ENCODE measurements around the gene RAPGEF1. TPM values are rescaled to one million over a fixed set of nuclear protein-coding genes. Genes with fewer than 3 reads are reported as not detected.

The RAPGEF1 gene
- total RNA-seq, 2 donors from 2014 or later, result 59.7 to 73.0 TPM

DNA sequence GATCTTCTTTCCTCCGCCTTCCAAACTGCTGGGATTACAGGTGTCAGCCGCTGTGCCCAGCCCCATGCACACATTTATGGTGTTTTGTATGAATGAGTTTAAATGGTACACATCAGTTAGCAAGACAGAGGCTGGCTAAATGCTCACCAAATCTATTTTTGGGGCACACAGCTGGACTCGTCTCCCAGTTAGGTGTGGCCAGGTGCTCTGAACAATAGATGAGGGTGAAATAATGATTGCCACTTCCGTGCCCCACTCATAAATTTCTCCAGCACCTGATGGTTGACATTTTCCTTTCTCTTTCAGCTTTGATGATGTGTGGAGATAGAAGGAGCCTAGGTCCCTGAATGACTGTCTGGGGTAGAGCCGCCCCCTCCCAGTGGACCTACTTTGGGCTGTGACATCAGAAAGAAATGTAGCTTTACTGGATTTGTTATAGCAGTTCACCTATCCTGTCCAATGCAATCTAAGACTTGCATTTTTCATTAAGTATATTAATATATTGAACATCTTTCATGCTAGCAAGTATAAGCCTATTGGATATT, 8.6 kb upstream of the RAPGEF1 start:
- Histone ChIP-seq H3K9me3 (no peaks in the 10 kb centered on the region), H3K27me3 (replicated peaks; ENCODE audit: insufficient read depth) (no peaks in the 10 kb centered on the region), H3K4me1 (ENCODE audit: control insufficient read depth in 1 of 2, low read depth in 2 of 2) (no peaks in the 10 kb centered on the region), H3K27ac (no peak overlapping the region), H3K4me3 (no peak overlapping the region), H3K36me3 (no peaks in the 10 kb centered on the region)
- ATAC-seq (ENCODE audit: insufficient number of reproducible peaks, low FRiP score, low read depth), result no peak
- DNase-seq (ENCODE audit: low spot score), result no peak
- TF ChIP-seq, protein P1, sequence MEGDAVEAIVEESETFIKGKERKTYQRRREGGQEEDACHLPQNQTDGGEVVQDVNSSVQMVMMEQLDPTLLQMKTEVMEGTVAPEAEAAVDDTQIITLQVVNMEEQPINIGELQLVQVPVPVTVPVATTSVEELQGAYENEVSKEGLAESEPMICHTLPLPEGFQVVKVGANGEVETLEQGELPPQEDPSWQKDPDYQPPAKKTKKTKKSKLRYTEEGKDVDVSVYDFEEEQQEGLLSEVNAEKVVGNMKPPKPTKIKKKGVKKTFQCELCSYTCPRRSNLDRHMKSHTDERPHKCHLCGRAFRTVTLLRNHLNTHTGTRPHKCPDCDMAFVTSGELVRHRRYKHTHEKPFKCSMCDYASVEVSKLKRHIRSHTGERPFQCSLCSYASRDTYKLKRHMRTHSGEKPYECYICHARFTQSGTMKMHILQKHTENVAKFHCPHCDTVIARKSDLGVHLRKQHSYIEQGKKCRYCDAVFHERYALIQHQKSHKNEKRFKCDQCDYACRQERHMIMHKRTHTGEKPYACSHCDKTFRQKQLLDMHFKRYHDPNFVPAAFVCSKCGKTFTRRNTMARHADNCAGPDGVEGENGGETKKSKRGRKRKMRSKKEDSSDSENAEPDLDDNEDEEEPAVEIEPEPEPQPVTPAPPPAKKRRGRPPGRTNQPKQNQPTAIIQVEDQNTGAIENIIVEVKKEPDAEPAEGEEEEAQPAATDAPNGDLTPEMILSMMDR (IDR thresholded peaks at IDR 0.05), result no peak

DNA sequence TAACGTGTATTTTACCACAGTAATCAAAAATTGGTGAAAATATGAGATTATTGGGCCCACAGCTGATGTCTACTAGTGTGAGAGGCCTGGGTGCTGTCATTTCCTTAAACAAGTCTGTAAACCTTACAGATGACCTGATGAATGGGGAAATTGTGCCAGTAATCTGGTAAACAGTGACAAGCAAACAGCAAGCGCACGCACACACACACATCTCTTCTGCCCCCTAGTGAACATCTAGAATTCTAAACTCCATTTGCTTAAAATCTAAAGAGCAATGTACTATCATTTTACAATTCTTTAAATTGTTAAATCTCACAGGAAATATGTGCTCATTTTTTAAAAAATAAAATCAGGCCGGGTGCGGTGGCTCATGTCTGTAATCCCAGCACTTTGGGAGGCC, 7.5 kb upstream of the RAPGEF1 start:
- TF ChIP-seq, protein P1 (IDR thresholded peaks at IDR 0.05), result peak; percentile 28
- no peak for DNase-seq (ENCODE audit: low spot score)
- no peak overlapping the region for H3K27ac ChIP-seq
- H3K36me3 ChIP-seq, result no peaks in the 10 kb centered on the region
- H3K4me3 ChIP-seq, result no peak overlapping the region
- H3K27me3 ChIP-seq (replicated peaks; ENCODE audit: insufficient read depth), result no peaks in the 10 kb centered on the region
- H3K4me1 ChIP-seq (ENCODE audit: control insufficient read depth in 1 of 2, low read depth in 2 of 2), result no peaks in the 10 kb centered on the region
- ATAC-seq (ENCODE audit: insufficient number of reproducible peaks, low FRiP score, low read depth), result no peak
- H3K9me3 ChIP-seq, result no peaks in the 10 kb centered on the region

DNA sequence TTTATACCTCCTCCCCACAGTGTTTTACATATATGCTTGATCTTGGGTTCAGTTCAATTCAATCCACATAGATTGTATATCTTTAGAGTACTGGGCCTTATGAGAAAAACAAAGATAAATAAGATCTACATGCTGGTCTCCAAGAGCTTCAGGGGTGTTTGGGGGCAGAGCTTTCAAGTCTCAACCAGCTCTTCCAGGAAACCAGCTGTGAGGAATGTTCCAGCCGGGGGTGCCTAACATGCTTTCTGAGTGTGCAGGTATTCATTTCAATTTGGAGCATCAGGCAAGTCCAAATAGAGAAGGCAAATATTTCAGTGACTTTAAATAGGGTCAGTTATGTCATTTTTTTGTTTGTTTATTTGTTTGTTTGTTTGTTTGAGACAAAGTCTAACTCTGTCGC, 5.7 kb upstream of the RAPGEF1 start:
- DNase-seq (ENCODE audit: low spot score) (no peak), ATAC-seq (ENCODE audit: insufficient number of reproducible peaks, low FRiP score, low read depth) (no peak)
- no peaks in the 10 kb centered on the region for H3K9me3 ChIP-seq
- H3K4me1 ChIP-seq (ENCODE audit: control insufficient read depth in 1 of 2, low read depth in 2 of 2), result no peaks in the 10 kb centered on the region
- H3K36me3 ChIP-seq, result no peaks in the 10 kb centered on the region
- no peak overlapping the region for H3K27ac ChIP-seq
- TF ChIP-seq, protein P1 (IDR thresholded peaks at IDR 0.05), result no peak
- H3K27me3 ChIP-seq (replicated peaks; ENCODE audit: insufficient read depth), result no peaks in the 10 kb centered on the region
- H3K4me3 ChIP-seq, result no peak overlapping the region

DNA sequence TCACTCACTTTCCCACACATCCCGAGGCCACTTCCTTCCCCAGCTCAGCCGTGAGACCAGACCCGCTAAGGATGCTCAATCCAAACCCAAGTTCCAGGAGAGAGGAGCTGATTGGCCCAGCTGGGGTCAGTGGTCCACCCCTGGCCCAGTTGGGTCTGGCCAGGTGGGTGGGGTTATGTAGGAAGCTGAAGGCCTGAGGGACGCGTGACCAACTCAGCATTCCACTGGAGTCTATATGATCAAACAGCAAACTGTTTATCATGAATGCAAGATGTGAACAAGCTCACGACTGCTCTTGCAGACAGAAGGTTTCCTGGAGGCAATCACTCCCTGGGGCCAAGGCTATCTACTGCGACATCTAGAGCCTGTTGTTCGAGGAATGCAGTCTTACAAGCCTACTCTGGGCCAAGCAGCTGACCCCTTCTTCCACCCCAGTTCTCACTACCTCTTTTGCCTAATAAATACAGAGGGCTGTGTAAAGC, 4.9 kb upstream of the RAPGEF1 start:
- Histone ChIP-seq H3K27me3 (replicated peaks; ENCODE audit: insufficient read depth) (no peaks in the 10 kb centered on the region), H3K9me3 (no peaks in the 10 kb centered on the region), H3K36me3 (no peaks in the 10 kb centered on the region), H3K4me1 (ENCODE audit: control insufficient read depth in 1 of 2, low read depth in 2 of 2) (no peaks in the 10 kb centered on the region), H3K27ac (no peak overlapping the region), H3K4me3 (no peak overlapping the region)
- TF ChIP-seq, protein P1 (IDR thresholded peaks at IDR 0.05), result no peak
- ATAC-seq (ENCODE audit: insufficient number of reproducible peaks, low FRiP score, low read depth), result no peak
- DNase-seq (ENCODE audit: low spot score), result no peak

DNA sequence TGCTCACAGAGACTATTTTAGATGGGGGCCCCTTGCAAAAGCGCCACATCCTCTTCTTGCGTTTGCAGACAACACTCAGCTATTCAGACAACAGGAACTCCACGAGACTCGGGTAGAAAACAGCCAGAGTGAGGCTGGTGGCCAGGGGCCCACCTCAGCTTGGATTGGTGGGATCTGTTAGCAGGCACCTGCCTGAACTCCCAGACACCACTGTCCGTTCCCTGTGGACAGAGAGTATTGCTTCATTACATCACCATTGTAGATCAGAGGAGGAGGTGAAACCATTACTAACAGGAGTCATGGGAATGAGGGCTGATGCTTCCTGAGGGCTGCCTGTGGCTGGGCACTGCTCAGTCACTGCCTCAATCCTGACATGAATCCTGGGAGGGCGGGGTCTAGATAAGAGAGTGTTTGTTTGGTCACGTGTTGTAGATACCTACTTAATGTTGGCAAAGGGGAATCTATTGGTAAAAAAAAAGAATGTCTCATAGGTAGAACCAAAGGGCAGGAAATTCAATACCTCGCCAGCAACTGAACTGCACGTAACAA, 4.4 kb upstream of the RAPGEF1 start:
- H3K27ac ChIP-seq, result no peak overlapping the region
- H3K4me3 ChIP-seq, result no peak overlapping the region
- no peaks in the 10 kb centered on the region for H3K9me3 ChIP-seq
- DNase-seq (ENCODE audit: low spot score) (no peak), ATAC-seq (ENCODE audit: insufficient number of reproducible peaks, low FRiP score, low read depth) (no peak)
- TF ChIP-seq, protein P1 (IDR thresholded peaks at IDR 0.05), result no peak
- no peaks in the 10 kb centered on the region for H3K27me3 ChIP-seq (replicated peaks; ENCODE audit: insufficient read depth)
- no peaks in the 10 kb centered on the region for H3K4me1 ChIP-seq (ENCODE audit: control insufficient read depth in 1 of 2, low read depth in 2 of 2)
- no peaks in the 10 kb centered on the region for H3K36me3 ChIP-seq

Measured in thoracic aorta (tissue), 2 donors.